HUES48 (cell line): Measurements from ENCODE around the gene GALM.
"Not testable (repeated sequence)": the region's sequence is repeated elsewhere in the genome, so short reads cannot be mapped to it uniquely, and the experiment has no call there.

Experiments used
- H3K27ac ChIP-seq: one replicate; pipeline ENCODE4 v1.7.0; 2013; ENCODE audit warnings: low read depth, low read length, inconsistent platforms
- H3K27me3 ChIP-seq: 2 replicates; pipeline ENCODE4 v1.6.1; 2013; ENCODE audit warnings: mild to moderate bottlenecking, low read length; ENCODE audit not compliant: control insufficient read depth, insufficient read depth
- H3K36me3 ChIP-seq: 2 replicates; pipeline ENCODE4 v1.6.1; 2013; ENCODE audit warnings: low read length; ENCODE audit not compliant: control insufficient read depth, insufficient read depth
- H3K4me1 ChIP-seq: 2 replicates; pipeline ENCODE4 v1.6.1; 2013; ENCODE audit warnings: mild to moderate bottlenecking, low read length; ENCODE audit not compliant: control insufficient read depth, insufficient read depth
- H3K4me3 ChIP-seq: 2 replicates; pipeline ENCODE4 v1.5.1; 2013; ENCODE audit warnings: mild to moderate bottlenecking, low read depth, low read length
- H3K9ac ChIP-seq: 2 replicates; pipeline ENCODE4 v1.6.1; 2013; ENCODE audit warnings: mild to moderate bottlenecking, low read depth, low read length, moderate library complexity
- H3K9me3 ChIP-seq: 2 replicates; pipeline ENCODE4 v1.6.1; 2013; ENCODE audit warnings: low read length; ENCODE audit not compliant: control insufficient read depth, insufficient read depth

The GALM gene

DNA sequence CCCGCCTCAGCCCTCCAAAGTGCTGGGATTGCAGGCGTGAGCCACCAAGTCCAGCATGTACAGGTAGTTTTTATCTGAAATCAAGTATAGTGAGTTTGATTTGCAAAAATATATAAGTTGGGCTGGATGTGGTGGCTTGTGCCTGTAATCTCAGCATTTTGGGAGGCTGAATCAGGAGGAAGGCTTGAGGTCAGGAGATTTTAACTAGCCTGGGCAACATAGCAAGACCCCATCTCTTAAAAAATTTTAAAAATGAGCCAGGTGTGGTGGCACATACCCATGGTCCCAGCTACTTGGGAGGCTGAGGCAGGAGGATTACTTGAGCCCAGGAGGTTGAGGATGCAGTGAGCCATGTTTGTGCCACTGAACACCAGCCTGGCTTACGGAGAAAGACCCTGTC lies 5.6 kb upstream of the GALM start:
- H3K27ac ChIP-seq: no peak overlapping the region
- no peaks in the 10 kb centered on the region for H3K4me1 ChIP-seq
- H3K36me3 ChIP-seq: no peaks in the 10 kb centered on the region
- H3K9ac ChIP-seq: no peak overlapping the region
- no peaks in the 10 kb centered on the region for H3K9me3 ChIP-seq
- H3K4me3 ChIP-seq: no peak overlapping the region
- no peaks in the 10 kb centered on the region for H3K27me3 ChIP-seq

DNA sequence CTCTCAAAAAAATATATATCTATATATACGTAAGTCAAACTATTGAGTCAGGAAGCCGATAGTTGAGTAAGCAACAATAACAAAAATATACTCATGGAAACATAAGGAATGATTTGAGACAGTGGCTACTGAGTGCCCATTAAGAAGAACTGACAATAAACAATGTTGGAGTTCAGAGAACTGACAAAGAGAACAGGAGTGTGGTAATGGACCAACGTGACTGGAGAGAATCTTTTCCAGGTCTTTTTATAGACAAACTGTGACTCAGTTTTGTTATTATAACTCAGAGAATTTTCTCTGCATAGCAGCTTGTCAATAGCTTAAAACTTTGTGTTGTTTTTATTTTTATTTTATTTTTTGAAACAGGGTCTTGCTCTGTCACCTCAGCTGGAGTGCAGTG lies 4.6 kb upstream of the GALM start:
- H3K4me1 ChIP-seq: no peaks in the 10 kb centered on the region
- H3K27ac ChIP-seq: no peak overlapping the region
- no peaks in the 10 kb centered on the region for H3K9me3 ChIP-seq
- H3K4me3 ChIP-seq: no peak overlapping the region
- no peaks in the 10 kb centered on the region for H3K36me3 ChIP-seq
- H3K9ac ChIP-seq: no peak overlapping the region
- H3K27me3 ChIP-seq: no peaks in the 10 kb centered on the region

- H3K4me1 ChIP-seq: peaks cover 7% of the 10 kb centered on the region
- H3K4me3 ChIP-seq: peak overlapping the region; percentile 87
- H3K9me3 ChIP-seq: no peaks in the 10 kb centered on the region
- no peaks in the 10 kb centered on the region for H3K27me3 ChIP-seq
- H3K27ac ChIP-seq: peak overlapping the region; percentile 74
- no peaks in the 10 kb centered on the region for H3K36me3 ChIP-seq
- no peak overlapping the region; the same call in 1 of the 2 replicates for H3K9ac ChIP-seq
These were observed 619 bp downstream of the GALM start for GRCh38 chr2:38666556-38666910.

DNA sequence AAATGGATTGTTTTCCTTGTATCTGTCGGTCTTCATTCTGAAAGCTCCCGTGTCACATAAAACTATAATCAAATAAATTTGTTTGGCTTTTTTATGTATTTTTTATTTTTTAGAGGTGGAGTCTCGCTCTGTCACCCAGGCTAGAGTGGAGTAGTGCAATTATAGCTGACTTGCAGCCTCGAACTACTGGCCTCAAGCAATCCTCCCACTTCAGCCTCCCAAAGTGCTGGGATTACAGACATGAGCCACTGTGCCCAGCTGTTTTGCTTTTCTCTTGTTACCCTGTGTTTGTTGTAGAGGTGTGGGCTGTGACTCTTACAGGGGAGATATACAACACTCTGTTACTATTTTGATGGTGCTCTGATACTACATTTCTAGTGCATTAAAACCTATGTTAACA lies 2.2 kb downstream of the GALM start:
- Histone ChIP-seq H3K4me1 (peaks cover 7% of the 10 kb centered on the region), H3K36me3 (no peaks in the 10 kb centered on the region), H3K4me3 (no peak overlapping the region), H3K9me3 (no peaks in the 10 kb centered on the region), H3K27ac (no peak overlapping the region), H3K27me3 (no peaks in the 10 kb centered on the region), H3K9ac (no peak overlapping the region)

DNA sequence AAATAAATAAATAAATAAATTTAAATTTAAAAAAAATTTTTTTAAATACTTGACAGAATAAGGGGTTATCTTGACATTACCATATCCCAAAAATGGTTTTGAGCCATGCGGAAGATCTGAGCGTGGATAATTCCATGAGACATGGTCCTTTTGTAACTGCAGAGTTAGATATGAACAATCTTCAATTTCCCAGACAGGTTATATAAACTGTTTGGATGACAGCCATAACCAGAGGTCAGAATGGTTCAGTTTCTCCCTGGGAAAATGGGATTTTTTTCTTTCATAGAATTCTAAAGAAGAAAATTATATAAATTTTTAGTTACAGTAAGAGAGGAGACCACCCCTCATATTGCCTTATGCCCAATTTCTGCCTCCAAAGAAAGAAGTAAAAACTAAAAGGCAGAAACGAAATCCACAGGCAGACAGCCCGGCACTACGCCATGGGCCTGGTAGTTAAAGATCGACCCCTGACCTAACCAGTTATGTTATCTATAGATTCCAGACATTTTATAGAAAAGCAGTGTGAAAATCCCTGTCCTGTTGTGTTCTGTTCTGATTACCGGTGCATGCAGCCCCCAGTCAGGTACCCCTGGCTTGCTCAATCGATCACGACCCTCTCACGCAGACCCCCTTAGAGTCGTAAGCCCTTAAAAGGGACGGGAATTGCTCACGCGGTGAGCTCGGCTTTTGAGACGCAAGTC lies 3.0 kb downstream of the GALM start:
- Histone ChIP-seq H3K9me3 (no peaks in the 10 kb centered on the region), H3K9ac (no peak overlapping the region), H3K27me3 (no peaks in the 10 kb centered on the region), H3K4me3 (no peak overlapping the region), H3K36me3 (no peaks in the 10 kb centered on the region), H3K27ac (no peak overlapping the region), H3K4me1 (peaks cover 7% of the 10 kb centered on the region)

DNA sequence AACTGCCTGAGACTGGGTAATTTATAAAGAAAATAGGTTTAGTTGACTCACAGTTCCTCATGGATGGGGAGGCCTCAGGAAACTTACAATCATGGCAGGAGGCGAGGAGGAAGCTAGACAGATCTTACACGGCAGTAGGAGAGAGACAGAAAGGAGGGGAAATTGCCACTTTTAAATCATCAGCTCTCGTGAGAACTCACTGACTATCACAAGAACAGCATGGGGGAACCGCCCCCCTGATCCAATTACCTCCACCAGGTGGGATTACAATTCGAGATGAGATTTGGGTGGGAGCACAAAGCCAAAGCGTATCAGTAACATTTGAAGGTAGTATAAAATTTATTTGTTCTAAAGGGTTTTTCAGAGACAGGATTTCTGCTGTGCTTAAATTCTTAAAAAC lies 5.4 kb downstream of the GALM start:
- Histone ChIP-seq H3K9ac (no peak overlapping the region), H3K27ac (peak overlapping the region; percentile 21), H3K4me1 (peaks cover 7% of the 10 kb centered on the region), H3K4me3 (no peak overlapping the region), H3K36me3 (peaks cover 5% of the 10 kb centered on the region; the same call in 1 of the 2 replicates), H3K27me3 (no peaks in the 10 kb centered on the region), H3K9me3 (no peaks in the 10 kb centered on the region)

- no peaks in the 10 kb centered on the region for H3K9me3 ChIP-seq
- H3K9ac ChIP-seq: no peak overlapping the region
- no peak overlapping the region for H3K27ac ChIP-seq
- H3K4me3 ChIP-seq: no peak overlapping the region
- H3K27me3 ChIP-seq: no peaks in the 10 kb centered on the region
- peaks cover 8% of the 10 kb centered on the region for H3K36me3 ChIP-seq
- peaks cover 7% of the 10 kb centered on the region for H3K4me1 ChIP-seq
These were observed 6.0 kb downstream of the GALM start for GRCh38 chr2:38671946-38672345.

DNA sequence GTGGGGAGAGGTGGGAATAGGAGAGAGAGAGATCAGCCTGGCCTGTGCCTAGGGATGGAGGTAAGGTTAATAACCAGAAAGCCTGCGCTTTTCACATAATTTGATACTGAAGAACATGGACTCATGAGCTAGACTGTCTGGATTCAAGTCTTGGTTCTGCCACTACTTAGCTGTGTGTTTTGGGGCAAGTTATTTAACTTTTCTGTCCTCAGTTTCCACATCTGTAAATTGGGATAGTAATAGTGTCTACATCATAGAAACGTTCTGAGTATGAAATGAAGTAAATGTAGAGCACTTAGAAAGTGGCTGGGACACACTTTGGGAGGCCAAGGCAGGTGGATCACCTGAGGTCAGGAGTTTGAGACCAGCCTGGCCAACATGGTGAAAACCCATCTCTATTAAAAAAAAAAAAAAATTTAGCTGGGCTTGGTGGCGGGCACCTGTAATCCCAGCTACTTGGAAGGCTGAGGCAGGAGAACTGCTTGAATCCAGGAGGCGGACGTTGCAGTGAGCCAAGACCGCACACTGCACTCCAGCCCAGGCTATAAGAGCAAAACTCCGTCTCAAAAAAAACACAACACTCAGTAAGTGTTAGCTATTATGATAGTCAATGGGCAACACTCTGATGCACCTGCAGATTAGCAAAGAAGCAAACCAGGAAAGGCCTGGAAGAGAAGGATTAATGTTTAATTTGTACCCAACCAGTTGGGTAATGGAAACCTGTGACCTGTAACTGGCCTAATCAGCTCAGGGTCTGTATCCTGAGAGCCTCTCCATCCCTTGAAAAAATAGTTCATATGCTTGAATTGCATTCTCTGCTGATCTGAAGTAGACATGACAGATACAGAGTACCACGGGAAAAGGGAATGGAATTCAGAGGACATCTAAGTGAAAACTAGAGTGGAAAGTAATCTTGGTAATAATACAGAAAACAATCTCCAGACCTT lies 6.8 kb downstream of the GALM start:
- peaks cover 7% of the 10 kb centered on the region for H3K4me1 ChIP-seq

DNA sequence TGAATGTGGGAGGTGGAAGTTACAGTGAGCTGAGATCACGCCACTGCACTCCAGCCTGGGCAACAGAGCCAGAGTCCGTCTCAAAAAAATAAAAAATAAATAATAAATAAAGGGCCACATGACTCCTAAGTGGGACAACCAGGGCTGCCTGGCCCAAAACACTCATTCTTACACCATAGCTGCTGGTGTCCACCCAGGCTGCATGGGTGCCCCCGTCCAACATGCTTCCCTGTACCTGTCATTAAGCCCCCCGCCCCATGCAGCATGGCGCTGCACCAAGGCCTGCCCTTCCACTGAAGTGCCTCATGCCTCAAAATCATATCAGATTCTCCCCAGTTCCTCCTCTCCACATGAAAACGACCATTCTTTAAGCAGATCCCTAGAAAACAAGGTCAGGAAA lies 10.8 kb downstream of the GALM start:
- Histone ChIP-seq H3K9ac (no peak overlapping the region), H3K4me3 (no peak overlapping the region), H3K36me3 (peaks cover 26% of the 10 kb centered on the region), H3K27ac (no peak overlapping the region), H3K9me3 (no peaks in the 10 kb centered on the region), H3K4me1 (no peaks in the 10 kb centered on the region), H3K27me3 (no peaks in the 10 kb centered on the region)

More for the DNA sequence above, 6.8 kb downstream of the GALM start:
- no peak overlapping the region for H3K27ac ChIP-seq
- H3K9me3 ChIP-seq: no peaks in the 10 kb centered on the region
- H3K4me3 ChIP-seq: no peak overlapping the region
- H3K36me3 ChIP-seq: peaks cover 16% of the 10 kb centered on the region
- H3K27me3 ChIP-seq: no peaks in the 10 kb centered on the region
- H3K9ac ChIP-seq: no peak overlapping the region

DNA sequence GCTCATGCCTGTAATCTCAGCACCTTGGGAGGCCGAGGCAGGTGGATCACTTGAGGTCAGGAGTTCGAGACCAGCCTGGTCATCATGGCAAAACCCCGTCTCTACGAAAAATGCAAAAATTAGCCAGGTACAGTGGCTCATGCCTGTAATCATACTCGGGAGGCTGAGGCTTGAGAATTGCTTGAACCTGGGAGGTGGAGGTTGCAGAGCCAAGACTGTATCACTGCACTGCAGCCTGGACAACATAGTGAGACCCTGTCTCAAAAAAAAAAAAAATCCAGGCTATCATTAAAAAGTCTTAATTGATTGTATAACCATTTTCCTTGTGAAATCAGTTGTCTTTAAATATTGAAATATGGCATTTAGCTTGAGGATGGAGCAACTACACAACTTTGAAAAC lies 15.0 kb downstream of the GALM start:
- not testable (repeated sequence) for H3K4me3 ChIP-seq, H3K27ac ChIP-seq, H3K9ac ChIP-seq, H3K27me3 ChIP-seq, H3K9me3 ChIP-seq, H3K4me1 ChIP-seq
- peaks cover 28% of the 10 kb centered on the region for H3K36me3 ChIP-seq

GRCh38 chr2:38682008-38682575 lies 16.2 kb downstream of the GALM start:
- Histone ChIP-seq H3K4me3 (no peak overlapping the region), H3K27ac (no peak overlapping the region), H3K36me3 (peaks cover 19% of the 10 kb centered on the region; the same call in 1 of the 2 replicates), H3K9ac (no peak overlapping the region), H3K4me1 (no peaks in the 10 kb centered on the region), H3K27me3 (no peaks in the 10 kb centered on the region), H3K9me3 (no peaks in the 10 kb centered on the region)
